DND-41 (cell line): ENCODE measurements around the gene RNFT1.
"Not testable (repeated sequence)": the region's sequence is repeated elsewhere in the genome, so short reads cannot be mapped to it uniquely, and the experiment has no call there.

Experiments used
- ATAC-seq: fragments of 200-7000 bp; cut with Tn5 transposase; 3 replicates; pipeline ENCODE4 v1.9.1; 2021; ENCODE audit warnings: low read depth; ENCODE audit not compliant: insufficient read depth
- DNase-seq: peaks from one replicate; pipeline ENCODE4 v3.0.0-alpha.2; 2020
- H2AFZ ChIP-seq: 2 replicates; pipeline ENCODE4 v1.6.0; 2012; ENCODE audit warnings: low read depth, low read length
- H3K27ac ChIP-seq: 2 replicates; pipeline ENCODE4 v1.5.1; 2012; ENCODE audit warnings: low read length, inconsistent platforms
- H3K27me3 ChIP-seq: fragments of 200-600 bp; sonication (generic); 2 replicates; pipeline ENCODE4 v1.6.0; 2012; ENCODE audit warnings: low read length, mild to moderate bottlenecking, inconsistent platforms; ENCODE audit not compliant: insufficient read depth, poor library complexity
- H3K36me3 ChIP-seq: 2 replicates; pipeline ENCODE4 v1.5.1; 2012; ENCODE audit warnings: low read length, inconsistent platforms; ENCODE audit not compliant: insufficient read depth
- H3K4me1 ChIP-seq: 2 replicates; pipeline ENCODE4 v1.5.1; 2012; ENCODE audit warnings: mild to moderate bottlenecking, low read length; ENCODE audit not compliant: insufficient read depth
- H3K4me2 ChIP-seq: 2 replicates; pipeline ENCODE4 v1.6.0; 2012; ENCODE audit warnings: mild to moderate bottlenecking, moderate library complexity, low read length, inconsistent platforms; ENCODE audit not compliant: insufficient read depth
- H3K4me3 ChIP-seq, 2 experiments: fragments of 200-600 bp in 1 of 2; shearing (Covaris generic) in 1 of 2; 2 replicates each; pipeline ENCODE4 v1.5.1; 2012 to 2016; ENCODE audit warnings: inconsistent platforms in 2 of 2, low read length in 2 of 2, mild to moderate bottlenecking in 2 of 2, low read depth in 1 of 2, moderate library complexity in 1 of 2
- H3K79me2 ChIP-seq: 2 replicates; pipeline ENCODE4 v1.6.0; 2012; ENCODE audit warnings: low read length, inconsistent platforms; ENCODE audit not compliant: insufficient read depth
- H3K9ac ChIP-seq: 2 replicates; pipeline ENCODE4 v1.6.0; 2012; ENCODE audit warnings: low read depth, mild to moderate bottlenecking, inconsistent platforms, low read length, moderate library complexity
- H3K9me3 ChIP-seq: 2 replicates; pipeline ENCODE4 v1.5.1; 2012; ENCODE audit warnings: low read length, moderate library complexity, mild to moderate bottlenecking, inconsistent platforms; ENCODE audit not compliant: insufficient read depth, severe bottlenecking
- H4K20me1 ChIP-seq: 2 replicates; pipeline ENCODE4 v1.6.0; 2012; ENCODE audit warnings: low read length; ENCODE audit not compliant: insufficient read depth
- CTCF ChIP-seq: IDR thresholded peaks from 2 replicates; pipeline ENCODE4 v1.5.1; 2012; ENCODE audit warnings: borderline replicate concordance, low read length, moderate library complexity, mild to moderate bottlenecking; ENCODE audit not compliant: poor library complexity, severe bottlenecking; ENCODE audit errors: extremely low read depth
- EZH2 ChIP-seq: IDR thresholded peaks from 3 replicates; pipeline ENCODE4 v1.6.1; 2012; ENCODE audit warnings: borderline replicate concordance, low read depth, mild to moderate bottlenecking, moderate library complexity, low read length, inconsistent platforms; ENCODE audit not compliant: severe bottlenecking

RNFT1 gene

GRCh38 chr17:59975166-59975565 is 10.6 kb upstream of the RNFT1 start:
- not testable (repeated sequence) for H3K27me3 ChIP-seq, H3K27ac ChIP-seq, H3K4me3 ChIP-seq, H4K20me1 ChIP-seq, H3K36me3 ChIP-seq, H3K4me2 ChIP-seq, H2AFZ ChIP-seq, DNase-seq, H3K79me2 ChIP-seq, H3K4me1 ChIP-seq, ATAC-seq, H3K9me3 ChIP-seq, H3K9ac ChIP-seq

- H3K27ac ChIP-seq, ATAC-seq, H3K4me2 ChIP-seq: not testable (repeated sequence)
These were observed 8.9 kb upstream of the RNFT1 start for GRCh38 chr17:59973483-59973882.

GRCh38 chr17:59972778-59973177 is 8.2 kb upstream of the RNFT1 start:
- Histone ChIP-seq H3K9ac (no peak overlapping the region), H4K20me1 (no peaks in the 10 kb centered on the region), H3K4me2 (no peak overlapping the region), H3K4me3 (no peak overlapping the region), H3K4me1 (no peaks in the 10 kb centered on the region), H3K36me3 (no peaks in the 10 kb centered on the region), H2AFZ (no peak overlapping the region), H3K79me2 (no peaks in the 10 kb centered on the region), H3K9me3 (no peaks in the 10 kb centered on the region), H3K27ac (no peak overlapping the region), H3K27me3 (no peaks in the 10 kb centered on the region)
- ATAC-seq (no peak), DNase-seq (no peak)
- TF ChIP-seq EZH2 (no peak), CTCF (no peak)

More at GRCh38 chr17:59973483-59973882, 8.9 kb upstream of the RNFT1 start:
- not testable (repeated sequence) for H3K36me3 ChIP-seq, H3K27me3 ChIP-seq, H3K4me3 ChIP-seq, DNase-seq, H3K4me1 ChIP-seq, H3K9me3 ChIP-seq, H3K79me2 ChIP-seq, H4K20me1 ChIP-seq, H2AFZ ChIP-seq, H3K9ac ChIP-seq

- not testable (repeated sequence) for H3K4me2 ChIP-seq, H4K20me1 ChIP-seq, H3K79me2 ChIP-seq, ATAC-seq, H3K9ac ChIP-seq, DNase-seq, H3K4me3 ChIP-seq, H3K27ac ChIP-seq, H3K4me1 ChIP-seq, H3K9me3 ChIP-seq, H3K27me3 ChIP-seq, H3K36me3 ChIP-seq, H2AFZ ChIP-seq
These were observed 7.2 kb upstream of the RNFT1 start for GRCh38 chr17:59971771-59972170.

GRCh38 chr17:59963738-59964481 is 630 bp downstream of the RNFT1 start:
- ATAC-seq (peak; percentile 41), DNase-seq (peak; percentile 12)
- Histone ChIP-seq H2AFZ (peak overlapping the region; percentile 95), H3K36me3 (peaks cover 5% of the 10 kb centered on the region), H4K20me1 (no peaks in the 10 kb centered on the region), H3K9ac (peak overlapping the region; percentile 66), H3K79me2 (peaks cover 5% of the 10 kb centered on the region; the same call in 1 of the 2 replicates), H3K4me3 (peak overlapping the region; percentile 67 to 78), H3K4me1 (peaks cover 24% of the 10 kb centered on the region), H3K27me3 (no peaks in the 10 kb centered on the region), H3K27ac (peak overlapping the region; percentile 79), H3K4me2 (peak overlapping the region; percentile 74), H3K9me3 (no peaks in the 10 kb centered on the region)
- TF ChIP-seq EZH2 (no peak), CTCF (no peak)
